WI38 (cell line): ENCODE results near the gene NACC1.

Experiments
- H3K4me3 ChIP-seq: 2 replicates; pipeline ENCODE4 v1.5.1; 2011; ENCODE audit warnings: low read depth, mild to moderate bottlenecking, control low read depth, low read length
- CTCF ChIP-seq: IDR thresholded peaks from 2 replicates; pipeline ENCODE4 v1.5.1; 2012; ENCODE audit warnings: low read depth, mild to moderate bottlenecking, control low read depth, low read length

Gene NACC1

GRCh38 chr19:13151605-13152355, 33.7 kb downstream of the NACC1 start:
- H3K4me3 ChIP-seq: peak overlapping the region; percentile 81

GRCh38 chr19:13152356-13152973, 34.4 kb downstream of the NACC1 start:
- H3K4me3 ChIP-seq: peak overlapping the region; percentile 76
- no peak for TF ChIP-seq CTCF

More at GRCh38 chr19:13151605-13152355, 33.7 kb downstream of the NACC1 start:
- 0 out of 2 replicates have a peak, but pooled peaks have one; percentile 7 for TF ChIP-seq CTCF

GRCh38 chr19:13152974-13153568, 35.0 kb downstream of the NACC1 start:
- H3K4me3 ChIP-seq: peak overlapping the region; percentile 76
- TF ChIP-seq CTCF: no peak

GRCh38 chr19:13153569-13154240, 35.6 kb downstream of the NACC1 start:
- peak overlapping the region; percentile 76 for H3K4me3 ChIP-seq

GRCh38 chr19:13154241-13154778, 36.2 kb downstream of the NACC1 start:
- no peak for TF ChIP-seq CTCF
- peak overlapping the region; percentile 76 for H3K4me3 ChIP-seq

More at GRCh38 chr19:13153569-13154240, 35.6 kb downstream of the NACC1 start:
- TF ChIP-seq CTCF: no peak

GRCh38 chr19:13154911-13155471, 36.9 kb downstream of the NACC1 start:
- H3K4me3 ChIP-seq: peak overlapping the region; percentile 76
- TF ChIP-seq CTCF: no peak
